KMS-11 (cell line): ENCODE data around the gene GJC2.

Source experiments
- H2AFZ ChIP-seq: fragments of 200-600 bp; sonication (generic); 2 replicates; pipeline ENCODE4 v1.6.1; 2016; ENCODE audit warnings: antibody characterized with exemption, mixed run types, low read depth
- H3K27ac ChIP-seq: fragments of 200-600 bp; sonication (generic); 2 replicates; pipeline ENCODE4 v1.6.1; 2016; ENCODE audit warnings: mild to moderate bottlenecking, mixed run types
- H3K27me3 ChIP-seq: fragments of 200-600 bp; sonication (generic); 2 replicates; pipeline ENCODE4 v1.6.1; 2017; ENCODE audit warnings: mild to moderate bottlenecking, low read depth, mixed run types, moderate library complexity; ENCODE audit not compliant: insufficient read depth
- H3K36me3 ChIP-seq: fragments of 200-600 bp; sonication (generic); 2 replicates; pipeline ENCODE4 v1.6.1; 2017; ENCODE audit warnings: mild to moderate bottlenecking, mixed run types; ENCODE audit not compliant: insufficient read depth
- H3K4me1 ChIP-seq: fragments of 200-600 bp; sonication (generic); 2 replicates; pipeline ENCODE4 v1.6.1; 2016; ENCODE audit warnings: mild to moderate bottlenecking, low read depth, mixed run types; ENCODE audit not compliant: poor library complexity, severe bottlenecking
- H3K4me2 ChIP-seq: fragments of 200-600 bp; sonication (generic); 2 replicates; pipeline ENCODE4 v1.7.0; 2016; ENCODE audit warnings: mild to moderate bottlenecking, mixed run types
- H3K4me3 ChIP-seq: fragments of 200-600 bp; sonication (generic); IDR thresholded peaks from 2 replicates; pipeline ENCODE4 v1.6.1; 2017; ENCODE audit warnings: low read depth, low read length, mixed read lengths; ENCODE audit not compliant: insufficient read depth
- H3K79me2 ChIP-seq: fragments of 200-600 bp; sonication (generic); 2 replicates; pipeline ENCODE4 v1.6.1; 2016; ENCODE audit warnings: low read depth, mixed run types; ENCODE audit not compliant: insufficient read depth
- H3K9ac ChIP-seq: fragments of 200-600 bp; sonication (generic); 2 replicates; pipeline ENCODE4 v1.6.1; 2016; ENCODE audit warnings: mild to moderate bottlenecking, mixed run types
- H4K20me1 ChIP-seq: fragments of 200-600 bp; sonication (generic); 2 replicates; pipeline ENCODE4 v1.6.1; 2016; ENCODE audit warnings: mild to moderate bottlenecking, mixed run types; ENCODE audit not compliant: insufficient read depth
- CTCF ChIP-seq: fragments of 200-600 bp; sonication (generic); conservative IDR thresholded peaks from 2 replicates; pipeline ENCODE4 v1.6.1; 2017; ENCODE audit warnings: low read depth, mild to moderate bottlenecking, antibody characterized with exemption, low read length, moderate library complexity, mixed read lengths

Gene GJC2

GRCh38 chr1:228177183-228177475 is 27.4 kb downstream of the GJC2 start:
- Histone ChIP-seq H3K4me3 (no peak overlapping the region), H3K4me1 (no peaks in the 10 kb centered on the region), H2AFZ (no peak overlapping the region), H3K36me3 (no peaks in the 10 kb centered on the region), H3K4me2 (no peak overlapping the region), H3K79me2 (no peaks in the 10 kb centered on the region), H4K20me1 (no peaks in the 10 kb centered on the region), H3K9ac (no peak overlapping the region), H3K27ac (no peak overlapping the region), H3K27me3 (no peaks in the 10 kb centered on the region)
- no peak for TF ChIP-seq CTCF

GRCh38 chr1:228177721-228178710 is 28.3 kb downstream of the GJC2 start:
- Histone ChIP-seq H3K4me1 (no peaks in the 10 kb centered on the region), H3K79me2 (no peaks in the 10 kb centered on the region), H3K36me3 (no peaks in the 10 kb centered on the region), H3K4me2 (no peak overlapping the region), H2AFZ (no peak overlapping the region), H3K27me3 (no peaks in the 10 kb centered on the region), H3K4me3 (no peak overlapping the region), H3K27ac (no peak overlapping the region), H3K9ac (no peak overlapping the region), H4K20me1 (no peaks in the 10 kb centered on the region)
- TF ChIP-seq CTCF, result no peak

- Histone ChIP-seq H2AFZ (no peak overlapping the region), H3K9ac (no peak overlapping the region), H3K27ac (no peak overlapping the region)
Measured at GRCh38 chr1:228178737-228179684, 29.3 kb downstream of the GJC2 start.

More at GRCh38 chr1:228178737-228179684, 29.3 kb downstream of the GJC2 start:
- Histone ChIP-seq H3K4me3 (no peak overlapping the region), H3K36me3 (no peaks in the 10 kb centered on the region), H3K27me3 (no peaks in the 10 kb centered on the region), H3K4me2 (no peak overlapping the region), H3K4me1 (no peaks in the 10 kb centered on the region), H3K79me2 (no peaks in the 10 kb centered on the region), H4K20me1 (no peaks in the 10 kb centered on the region)
- no peak for TF ChIP-seq CTCF
